ENCODE results near the gene IRF2BP2. TPM values are rescaled to one million over a fixed set of nuclear protein-coding genes. Genes with fewer than 3 reads are reported as not detected.
A peak's percentile ranks its signal among the peaks of the same experiment; 100 is the strongest.

IRF2BP2 gene
- total RNA-seq, 6 donors from 2014 or later: 83.8 to 157 (median 116) TPM

DNA sequence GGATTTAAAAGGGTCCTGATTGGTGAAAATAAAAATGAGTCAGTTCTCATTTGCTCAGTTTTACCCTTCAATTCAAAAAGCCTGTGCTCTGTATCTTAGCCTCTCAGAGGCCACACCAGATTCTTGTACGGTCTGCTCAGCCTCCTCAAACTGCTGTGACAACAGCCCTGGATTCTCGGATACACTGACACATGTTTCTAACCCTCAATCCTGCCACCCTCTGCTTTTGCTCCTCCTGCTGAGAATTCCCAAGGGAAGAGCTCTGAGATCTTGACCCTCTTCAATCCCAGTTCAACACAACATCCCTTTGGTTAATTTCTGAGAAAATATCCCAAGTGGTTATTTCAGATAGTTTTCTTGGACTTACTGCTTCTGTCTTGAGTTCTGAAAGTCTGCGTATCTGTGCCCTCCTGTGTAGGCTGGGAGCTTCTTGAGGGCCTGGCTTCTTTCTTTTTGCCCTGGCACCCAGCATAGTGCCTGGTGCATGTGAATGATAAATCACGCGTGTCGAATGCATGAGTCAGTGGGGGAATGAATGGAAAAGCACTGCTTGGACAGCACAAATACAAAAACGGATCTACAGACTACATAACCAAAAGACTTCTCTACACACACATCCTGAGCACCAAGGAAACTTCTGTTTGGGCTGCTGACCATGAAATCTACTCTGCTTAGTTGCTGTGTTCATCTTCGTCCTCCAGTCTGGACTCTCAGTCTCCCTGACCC is 24.5 kb downstream of the IRF2BP2 start:
- WGBS, 2 donors: 79 to 80% methylated on average over 8 of the region's 8 CpGs
- peaks cover 0 to 2% (median 0%) of the 10 kb centered on the region in 4 donors for H3K4me1 ChIP-seq
- DNase-seq: no peak
- H3K27me3 ChIP-seq: no peaks in the 10 kb centered on the region
- TF ChIP-seq POLR2A (IDR thresholded peaks at IDR 0.05): no peak
- TF ChIP-seq CTCF (IDR thresholded peaks at IDR 0.05): no peak
- no peak for TF ChIP-seq EP300 (IDR thresholded peaks at IDR 0.05)
- TF ChIP-seq POLR2AphosphoS5 (IDR thresholded peaks at IDR 0.05): no peak
- H3K27ac ChIP-seq: peak overlapping the region in 2 of 4 donors; percentile 6 to 20
- no peaks in the 10 kb centered on the region for H3K9me3 ChIP-seq
- no peaks in the 10 kb centered on the region for H3K36me3 ChIP-seq
- ATAC-seq (ENCODE audit: low FRiP score in 2 of 2): no peak
- H3K4me3 ChIP-seq: no peak overlapping the region

DNA sequence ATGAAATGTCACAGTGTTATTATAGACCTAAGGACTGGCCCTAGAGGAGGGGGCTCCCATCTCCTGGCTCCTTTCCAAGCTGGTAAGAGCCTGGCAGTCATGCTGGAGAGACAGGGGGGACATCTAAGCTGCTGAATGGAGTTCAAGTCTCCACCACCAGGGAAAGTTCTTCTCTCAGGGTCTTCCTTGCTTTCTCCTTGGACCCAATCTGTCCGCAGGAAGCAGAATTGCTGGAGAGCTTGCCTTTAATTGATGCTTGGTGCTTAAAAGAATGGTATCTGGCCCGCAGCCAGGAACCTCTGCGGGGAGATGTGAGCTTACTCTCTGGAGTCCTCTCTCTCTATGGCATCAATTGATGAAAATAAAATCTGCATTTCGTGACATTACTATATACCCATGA is 25.1 kb downstream of the IRF2BP2 start:
- Histone ChIP-seq H3K36me3 (no peaks in the 10 kb centered on the region), H3K27ac (peak overlapping the region in 1 of 4 donors; percentile 6), H3K4me1 (peaks cover 0 to 2% (median 0%) of the 10 kb centered on the region in 4 donors), H3K27me3 (no peaks in the 10 kb centered on the region), H3K9me3 (no peaks in the 10 kb centered on the region), H3K4me3 (no peak overlapping the region)
- ATAC-seq (ENCODE audit: low FRiP score in 2 of 2): no peak
- DNase-seq: no peak
- no peak for TF ChIP-seq POLR2AphosphoS5 (IDR thresholded peaks at IDR 0.05)
- TF ChIP-seq EP300 (IDR thresholded peaks at IDR 0.05): no peak
- no peak for TF ChIP-seq POLR2A (IDR thresholded peaks at IDR 0.05)
- peak in 1 of 6 experiments; percentile 10 for TF ChIP-seq CTCF (IDR thresholded peaks at IDR 0.05)
- 56 to 73% methylated on average over 4 of the region's 4 CpGs for WGBS, 2 donors

GRCh38 chr1:234584420-234584805 is 25.6 kb downstream of the IRF2BP2 start:
- ATAC-seq (ENCODE audit: low FRiP score in 2 of 2): no peak
- 79 to 84% methylated on average over 6 of the region's 6 CpGs for WGBS, 2 donors
- Histone ChIP-seq H3K4me1 (peaks cover 0 to 2% (median 0%) of the 10 kb centered on the region in 4 donors), H3K9me3 (no peaks in the 10 kb centered on the region), H3K36me3 (no peaks in the 10 kb centered on the region), H3K27me3 (no peaks in the 10 kb centered on the region), H3K4me3 (no peak overlapping the region), H3K27ac (peak overlapping the region in 1 of 4 donors; percentile 6)
- DNase-seq: no peak
- no peak for TF ChIP-seq POLR2AphosphoS5 (IDR thresholded peaks at IDR 0.05)
- no peak for TF ChIP-seq CTCF (IDR thresholded peaks at IDR 0.05)
- TF ChIP-seq EP300 (IDR thresholded peaks at IDR 0.05): no peak
- no peak for TF ChIP-seq POLR2A (IDR thresholded peaks at IDR 0.05)

GRCh38 chr1:234583755-234584419 is 26.1 kb downstream of the IRF2BP2 start:
- ATAC-seq (ENCODE audit: low FRiP score in 2 of 2): no peak

More at GRCh38 chr1:234583755-234584419, 26.1 kb downstream of the IRF2BP2 start:
- TF ChIP-seq CTCF (IDR thresholded peaks at IDR 0.05) (no peak), EP300 (IDR thresholded peaks at IDR 0.05) (no peak), POLR2A (IDR thresholded peaks at IDR 0.05) (no peak), POLR2AphosphoS5 (IDR thresholded peaks at IDR 0.05) (no peak)
- no peaks in the 10 kb centered on the region for H3K36me3 ChIP-seq
- no peaks in the 10 kb centered on the region for H3K27me3 ChIP-seq
- DNase-seq: peak in 1 of 2 donors; percentile 36
- no peaks in the 10 kb centered on the region for H3K9me3 ChIP-seq
- WGBS, 2 donors: 81 to 86% methylated on average over 9 of the region's 9 CpGs
- H3K27ac ChIP-seq: peak overlapping the region in 1 of 4 donors; percentile 0
- no peak overlapping the region for H3K4me3 ChIP-seq
- H3K4me1 ChIP-seq: peaks cover 0 to 2% (median 0%) of the 10 kb centered on the region in 4 donors
